A549 treated with GW870086 at 1 μM for 4 hours (cell line): ENCODE results near the gene QTRT2. TPM values are rescaled to one million over a fixed set of nuclear protein-coding genes. Genes with fewer than 3 reads are reported as not detected.

Experiments
- total RNA-seq: library from RNA; stranded (reverse); fragments of 200-300 nt; extraction: Qiagen RNA extraction; gene quantifications from 5 replicates; pipeline ENCODE4 v1.2.3, GENCODE V29; 2022; ENCODE audit warnings: low read depth

Gene QTRT2
- 20.6 to 26.3 TPM (median 24.7 TPM) in 5 replicates for total RNA-seq

DNA sequence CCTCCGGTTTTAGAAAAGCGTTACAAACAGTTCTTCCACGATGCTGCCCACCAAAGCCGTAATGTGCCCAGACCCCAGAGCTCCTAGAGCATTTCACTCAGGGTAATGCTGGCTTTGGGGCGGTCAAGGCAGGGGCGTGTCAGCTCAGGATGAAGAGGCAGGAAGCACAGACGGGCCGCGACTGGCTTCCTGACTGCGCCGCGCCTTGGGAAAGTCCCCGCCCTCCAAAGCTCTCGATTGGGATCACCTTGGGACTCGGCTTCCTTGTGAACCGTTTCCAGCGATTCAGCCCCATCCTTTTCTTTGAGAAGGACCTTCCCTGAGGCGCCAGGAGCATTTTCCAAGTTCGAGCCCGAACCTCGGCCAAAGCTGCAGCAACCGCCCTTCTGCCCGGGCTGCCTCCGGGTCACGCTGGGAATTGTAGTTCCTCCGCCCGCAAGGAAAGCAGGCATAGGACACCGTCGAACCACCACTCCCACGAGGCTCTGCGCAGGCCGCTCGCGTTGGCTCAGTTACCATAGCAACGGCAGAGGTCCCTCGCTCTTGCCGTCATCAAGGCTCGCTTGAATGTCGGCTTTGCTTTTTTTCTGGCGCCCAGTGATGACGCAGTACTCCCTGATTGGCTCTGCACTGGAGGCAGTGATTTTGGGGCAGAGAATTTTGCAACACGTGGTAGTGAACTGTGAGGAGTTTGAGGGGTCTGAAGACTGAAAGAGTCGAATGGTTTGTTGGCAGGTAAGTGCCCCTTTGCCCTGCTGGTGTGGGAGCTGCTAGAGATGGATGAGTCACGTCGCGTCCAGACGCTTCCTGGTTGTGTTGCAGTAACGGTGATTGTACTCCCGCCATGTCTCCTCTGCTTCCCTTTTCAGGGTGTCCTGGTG lies at the start of gene QTRT2, which contains the start of gene CCDC191:
TSS of gene QTRT2 (plus strand) at position 608 of the 881 bp plus-strand sequence. CDS start 8,521 bp downstream, outside the sequence.
TSS of gene CCDC191 (minus strand) at position 397 of the 881 bp plus-strand sequence. CDS start at position 337, 60 bp downstream.

Other genes starting within 250 kb of the QTRT2 start
- gene GRAMD1C, start 217.9 kb upstream of the QTRT2 start, total RNA-seq: 0.47 to 1.2 TPM (median 0.96 TPM) in 5 replicates
- 3.2 to 3.5 TPM (median 3.5 TPM) in 5 replicates for gene ZDHHC23, start 108.7 kb upstream of the QTRT2 start, total RNA-seq
- gene CCDC191, start 211 bp upstream of the QTRT2 start, total RNA-seq: 1.2 to 2.0 TPM (median 1.7 TPM) in 5 replicates
- not detected in 5 replicates for gene DRD3, start 122.3 kb downstream of the QTRT2 start, total RNA-seq
- gene ZNF80, start 180.8 kb downstream of the QTRT2 start, total RNA-seq: not detected in 5 replicates
- gene TIGIT, start 237.3 kb downstream of the QTRT2 start, total RNA-seq: not detected in 5 replicates